NCI-H748 (cell line): ENCODE data around the gene MRPL33.

Source experiments
- DNase-seq: peaks from one replicate; lab custom pipeline; 2025; ENCODE audit not compliant: unreplicated experiment; lab: John Stamatoyannopoulos, UW

Gene MRPL33

GRCh38 chr2:27776097-27776496, 4.6 kb downstream of the MRPL33 start:
- no peak for DNase-seq

GRCh38 chr2:27776696-27777095, 5.2 kb downstream of the MRPL33 start:
- no peak for DNase-seq

DNA sequence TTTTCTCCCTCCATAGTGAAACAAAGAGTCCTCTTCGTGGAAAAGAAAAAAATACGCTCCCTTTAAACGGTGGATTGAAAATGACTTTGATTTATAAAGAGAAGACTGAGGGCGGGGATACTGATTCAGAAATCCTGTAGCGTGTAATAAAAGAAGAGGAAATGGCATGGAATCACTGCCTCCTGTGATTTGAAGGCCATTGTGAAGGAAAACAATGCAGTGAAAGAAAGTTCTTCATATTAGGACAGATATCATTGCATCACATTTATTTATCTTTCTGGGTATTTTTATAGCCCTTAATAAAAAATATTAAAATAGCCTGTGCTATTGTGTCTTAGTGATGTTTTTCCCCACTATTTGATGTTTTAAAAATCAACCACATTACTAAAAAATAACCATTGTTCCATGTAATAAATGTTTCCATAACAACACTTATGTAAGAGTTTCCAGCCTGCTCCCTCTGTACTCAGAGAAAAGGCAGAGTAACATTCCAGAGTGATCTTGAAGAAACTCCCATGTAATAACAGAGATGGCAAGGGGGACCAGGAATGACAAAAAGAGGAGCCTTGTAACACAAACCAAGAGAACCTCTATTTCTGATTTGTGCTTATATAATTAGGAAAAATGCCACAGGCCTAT, 8.0 kb downstream of the MRPL33 start:
- no peak for DNase-seq

GRCh38 chr2:27781496-27781895, 10.0 kb downstream of the MRPL33 start:
- no peak for DNase-seq

GRCh38 chr2:27782701-27783100, 11.2 kb downstream of the MRPL33 start:
- no peak for DNase-seq

- DNase-seq, result no peak
Observed at GRCh38 chr2:27790796-27791195, 19.3 kb downstream of the MRPL33 start.

- DNase-seq, result no peak
Observed at GRCh38 chr2:27792759-27793158, 21.2 kb downstream of the MRPL33 start.

DNA sequence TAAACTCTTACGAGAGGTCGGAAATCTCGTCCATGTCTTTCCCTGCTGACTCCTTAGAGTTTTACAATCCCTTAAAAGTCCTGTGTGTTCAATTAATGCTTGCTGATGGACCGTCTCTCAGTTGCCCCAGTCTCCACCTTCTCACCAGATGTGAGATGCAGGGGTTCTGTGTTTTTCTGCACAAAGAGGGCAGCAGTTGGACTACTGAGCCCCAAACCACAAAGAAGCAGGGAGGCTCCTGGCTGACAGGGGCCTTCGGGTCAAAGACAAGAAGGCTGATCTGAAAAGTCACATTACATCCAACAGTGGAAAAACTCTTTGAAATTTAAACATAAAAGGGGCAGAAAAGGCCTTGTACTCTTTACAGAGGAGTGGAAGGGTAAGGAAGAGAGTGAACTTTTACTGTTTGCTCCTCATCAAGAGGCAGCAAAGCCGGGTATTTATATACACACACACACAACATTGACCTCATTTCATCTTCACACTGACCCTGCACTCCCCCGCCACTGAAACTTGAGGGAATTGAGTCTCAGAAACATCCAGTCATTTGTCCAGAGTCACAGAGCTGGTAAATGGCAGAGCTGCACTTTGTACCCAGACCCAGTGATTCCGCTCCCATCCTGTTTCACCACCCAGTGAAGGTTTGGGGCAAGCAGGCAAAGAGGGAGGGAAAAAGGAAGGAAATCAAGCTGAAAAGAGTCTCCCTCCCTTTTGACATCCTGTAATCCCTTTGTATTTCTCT, 23.7 kb downstream of the MRPL33 start:
- no peak for DNase-seq

DNA sequence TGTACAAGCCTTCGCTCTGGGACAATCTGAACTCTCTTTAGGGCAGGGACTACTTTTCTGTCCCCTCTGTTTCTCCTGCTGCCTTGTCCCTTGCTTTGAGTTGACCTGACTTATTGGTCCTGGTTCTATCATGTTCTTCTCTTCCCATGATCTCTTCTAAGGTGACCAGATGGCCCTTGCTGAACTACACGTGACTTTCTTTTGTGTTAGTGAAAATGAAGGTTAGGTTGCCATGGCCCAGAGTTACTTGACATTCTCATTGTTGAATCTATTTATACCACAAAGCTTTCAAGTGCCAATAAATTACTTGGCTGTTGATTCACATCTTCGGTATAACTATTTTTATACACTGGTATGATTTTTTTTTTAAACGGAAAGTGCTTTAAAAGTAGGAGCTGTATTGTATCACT, 24.4 kb downstream of the MRPL33 start:
- DNase-seq, result no peak

GRCh38 chr2:27796791-27797765, 25.6 kb downstream of the MRPL33 start:
- no peak for DNase-seq

DNA sequence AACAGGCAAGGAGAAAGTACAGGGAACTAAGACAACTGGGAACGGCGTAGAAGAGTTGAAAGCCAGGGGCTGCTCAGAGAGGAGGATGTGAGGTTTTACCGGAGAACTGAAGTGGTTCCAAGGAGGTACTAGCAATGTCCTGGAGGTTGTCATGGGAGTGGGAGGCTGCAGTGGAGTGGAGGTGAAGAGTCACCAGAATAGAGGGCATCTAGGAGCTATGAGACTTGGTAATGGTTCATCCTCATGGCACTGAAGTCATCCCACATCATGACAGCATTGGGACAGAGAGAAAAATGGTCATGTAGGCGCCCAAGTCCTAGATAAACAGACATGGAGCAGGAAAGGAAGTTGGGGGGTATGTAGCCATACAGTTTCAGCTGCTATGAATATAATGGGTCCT, 26.3 kb downstream of the MRPL33 start:
- DNase-seq, result no peak

DNA sequence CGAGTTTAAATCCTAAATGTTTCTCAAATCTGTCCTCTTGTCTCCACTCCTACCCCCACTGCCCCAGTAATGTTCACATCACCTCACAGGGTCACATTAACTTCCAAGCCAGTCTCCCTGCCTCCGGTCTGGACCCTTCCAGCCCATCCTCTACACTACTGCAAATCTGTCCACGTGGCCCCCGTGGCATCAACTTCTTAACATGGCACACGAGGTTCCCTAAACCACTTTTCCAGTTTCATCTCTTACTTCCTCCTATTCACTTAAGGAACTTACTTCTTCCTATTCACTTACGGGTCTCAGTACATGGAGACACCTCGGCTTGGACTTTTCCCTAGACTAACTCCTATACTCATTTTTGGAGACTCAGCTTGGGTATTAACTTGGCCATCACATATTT, 27.0 kb downstream of the MRPL33 start:
- no peak for DNase-seq

- DNase-seq, result no peak
Observed at GRCh38 chr2:27798948-27799645, 27.6 kb downstream of the MRPL33 start.

- no peak for DNase-seq
Observed at GRCh38 chr2:27799646-27800010, 28.1 kb downstream of the MRPL33 start.

DNA sequence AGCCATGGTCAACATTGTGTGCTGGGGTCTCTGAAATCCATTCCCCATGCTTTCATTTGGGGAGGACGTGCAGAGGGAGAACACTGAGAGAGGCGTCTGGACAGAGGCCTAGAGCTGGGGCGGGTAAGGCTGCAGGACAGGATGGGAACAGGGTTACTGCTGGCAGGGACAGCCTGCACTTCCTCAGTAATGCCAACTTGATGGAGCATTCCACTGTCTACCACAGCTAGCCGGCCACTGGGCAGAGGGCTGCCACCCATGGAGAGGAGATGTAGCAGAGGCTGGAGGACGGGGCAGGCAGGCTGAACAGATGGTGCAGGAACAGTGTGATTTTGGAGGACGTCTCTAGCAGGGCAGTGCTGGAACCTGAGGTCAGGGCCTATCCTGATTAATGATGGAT, 29.3 kb downstream of the MRPL33 start:
- no peak for DNase-seq

GRCh38 chr2:27802547-27802946, 31.0 kb downstream of the MRPL33 start:
- DNase-seq, result no peak

DNA sequence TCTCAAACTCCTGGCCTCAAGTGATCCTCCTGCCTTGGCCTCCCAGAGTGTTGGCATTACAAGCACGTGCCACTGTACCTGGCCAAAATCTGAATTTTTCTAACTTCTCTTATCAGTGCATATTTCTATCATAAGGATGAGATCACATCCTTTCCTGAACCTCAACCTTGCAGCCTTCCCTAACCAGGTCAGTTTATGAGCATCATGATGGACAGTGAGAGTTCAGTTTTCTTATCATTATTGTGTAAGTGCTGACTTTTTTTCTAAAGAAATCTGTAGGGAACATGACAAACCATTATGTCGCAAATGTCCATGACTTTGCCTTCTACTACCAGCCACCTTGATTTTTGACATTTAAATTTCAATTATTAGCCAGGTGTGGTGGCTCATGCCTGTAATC, 31.5 kb downstream of the MRPL33 start:
- no peak for DNase-seq

DNA sequence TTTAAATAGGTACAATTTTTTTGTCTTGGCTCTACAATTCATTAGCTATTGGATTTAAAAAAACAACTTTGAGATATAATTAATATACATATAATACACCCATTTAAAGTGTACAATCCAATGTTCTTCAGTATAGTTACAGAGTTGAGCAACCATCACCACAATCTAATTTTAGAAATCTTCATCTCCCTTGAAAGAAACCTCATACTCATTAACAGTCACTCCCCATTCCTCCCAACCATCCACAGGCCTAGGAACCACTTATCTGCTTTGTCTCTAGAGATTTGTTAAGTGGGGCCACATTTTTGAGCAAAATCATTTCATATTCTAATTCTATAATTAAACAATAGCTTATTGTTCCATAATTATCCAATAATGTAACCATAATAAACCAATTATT, 32.6 kb downstream of the MRPL33 start:
- no peak for DNase-seq

GRCh38 chr2:27805180-27805579, 33.7 kb downstream of the MRPL33 start:
- DNase-seq, result no peak

- DNase-seq, result no peak
Observed at GRCh38 chr2:27806311-27807059, 35.0 kb downstream of the MRPL33 start.
